CD4-positive, alpha-beta T cell (primary cell): ENCODE data around the gene NSFL1C. TPM values are rescaled to one million over a fixed set of nuclear protein-coding genes. Genes with fewer than 3 reads are reported as not detected.

Source experiments
- ATAC-seq: fragments of 200-7000 bp; cut with Tn5 transposase; one replicate; pipeline ENCODE4 v1.10.0; 2022; ENCODE audit warnings: mild to moderate bottlenecking; ENCODE audit not compliant: poor library complexity
- CTCF ChIA-PET: fragments of 350-600 bp; sonication (Branson Sonifier 250); formaldehyde crosslinking; loops from one replicate; lab custom pipeline; 2021; ENCODE audit warnings: antibody characterized with exemption, inconsistent platforms; lab: Charles Lee
- POLR2A ChIA-PET: fragments of 350-600 bp; sonication (Branson Sonifier 250); formaldehyde crosslinking; loops from one replicate; lab custom pipeline; 2021; ENCODE audit warnings: antibody characterized with exemption, inconsistent platforms; lab: Charles Lee
- DNase-seq, 14 experiments: peaks; one replicate each; pipeline ENCODE4 v3.0.0-alpha.2; 2013 to 2020; ENCODE audit warnings: mixed read lengths in 2 of 14
- H3K27ac ChIP-seq, 2 donors: one replicate each; pipeline versions ENCODE4 v1.5.1 to v1.7.0; 2013; ENCODE audit warnings: low read length in 2 of 2, low read depth in 1 of 2, mild to moderate bottlenecking in 1 of 2
- H3K27me3 ChIP-seq, 2 experiments: 1 replicate in 1 of 2; 2 replicates in 1 of 2; pipeline versions ENCODE4 v1.6.1 to v1.7.0; 2013; ENCODE audit warnings: low read length in 2 of 2, control low read depth in 1 of 2, mild to moderate bottlenecking in 1 of 2, moderate library complexity in 1 of 2; ENCODE audit not compliant: insufficient read depth in 2 of 2, control insufficient read depth in 1 of 2
- H3K36me3 ChIP-seq: one replicate; pipeline ENCODE4 v1.6.1; 2013; ENCODE audit warnings: low read length, control low read depth; ENCODE audit not compliant: insufficient read depth
- H3K4me1 ChIP-seq: one replicate; pipeline ENCODE4 v1.6.1; 2013; ENCODE audit warnings: low read length, control low read depth; ENCODE audit not compliant: insufficient read depth
- H3K4me3 ChIP-seq: one replicate; pipeline ENCODE4 v1.5.1; 2013; ENCODE audit warnings: mild to moderate bottlenecking, low read length, moderate library complexity
- H3K9me3 ChIP-seq, 2 experiments: 1 replicate in 1 of 2; 2 replicates in 1 of 2; pipeline versions ENCODE4 v1.6.1 to v1.7.0; 2013; ENCODE audit warnings: low read length in 2 of 2, mild to moderate bottlenecking in 2 of 2, control low read depth in 1 of 2, moderate library complexity in 1 of 2; ENCODE audit not compliant: control insufficient read depth in 1 of 2, insufficient read depth in 1 of 2
- H3K27ac Mint-ChIP-seq: one replicate; pipeline ENCODE4 v1.8.0; 2020; ENCODE audit warnings: mixed read lengths
- H3K27me3 Mint-ChIP-seq: one replicate; pipeline ENCODE4 v1.8.0; 2021; ENCODE audit warnings: mixed read lengths
- H3K36me3 Mint-ChIP-seq: one replicate; pipeline ENCODE4 v1.8.0; 2021; ENCODE audit warnings: low read depth, mixed read lengths
- H3K4me1 Mint-ChIP-seq: one replicate; pipeline ENCODE4 v1.8.0; 2021; ENCODE audit warnings: low read depth, mixed read lengths
- H3K4me3 Mint-ChIP-seq: one replicate; pipeline ENCODE4 v1.8.0; 2020; ENCODE audit warnings: mild to moderate bottlenecking, mixed read lengths
- H3K9me3 Mint-ChIP-seq: one replicate; pipeline ENCODE4 v1.8.0; 2020; ENCODE audit warnings: mixed read lengths
- CTCF ChIP-seq: fragments of 200-600 bp; IDR thresholded peaks from one replicate; pipeline ENCODE4 v1.8.0; 2022; ENCODE audit warnings: antibody characterized with exemption, mild to moderate bottlenecking
- intact Hi-C, 2 experiments: fragments of 100-400 bp; cut with DNase I in 1 of 2; cut with micrococcal nuclease in 1 of 2; formaldehyde crosslinking; loops; one replicate each; pipeline versions ENCODE4 v1.15.1 to v1.9.0; 2023 to 2025; cut with DNase I, micrococcal nuclease
- total RNA-seq, 174 experiments: library from RNA in 2 of 174; stranded (reverse) in 2 of 174; gene quantifications; one replicate each; pipeline ENCODE4 v1.2.3 and lab custom pipeline; 2021 to 2026

Gene NSFL1C
- total RNA-seq, 2 experiments from 2014 or later: 53.2 to 53.4 TPM

DNA sequence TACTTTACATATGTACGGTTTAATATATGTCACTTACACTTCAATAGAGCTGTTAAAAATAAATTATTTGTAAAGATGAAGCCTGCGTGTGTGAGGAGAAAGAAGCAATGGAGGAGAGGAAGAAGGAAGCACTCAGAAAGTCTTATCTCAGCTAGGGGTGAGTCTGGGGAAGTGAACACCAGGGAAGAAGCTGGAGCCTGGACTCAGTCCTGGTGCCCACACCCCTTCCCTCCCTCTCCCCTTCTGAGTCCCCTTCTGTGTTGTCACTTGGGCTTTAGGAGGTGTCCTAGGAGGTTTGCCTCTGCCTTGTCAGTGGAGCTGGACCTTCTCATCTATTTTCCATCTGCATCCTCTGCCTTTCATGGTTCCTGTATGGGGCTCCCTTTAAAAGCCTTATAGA, 22.7 kb upstream of the NSFL1C start:
- H3K27me3 ChIP-seq: no peaks in the 10 kb centered on the region
- no peak overlapping the region for H3K27ac ChIP-seq
- Mint-ChIP-seq H3K4me1 (peaks cover 6% of the 10 kb centered on the region), H3K27ac (no peak overlapping the region), H3K9me3 (no peaks in the 10 kb centered on the region), H3K27me3 (peaks cover 52% of the 10 kb centered on the region), H3K4me3 (no peak overlapping the region), H3K36me3 (no peaks in the 10 kb centered on the region)
- ATAC-seq (no peak), DNase-seq (no peak)
- no peaks in the 10 kb centered on the region for H3K4me1 ChIP-seq
- peak overlapping the region; percentile 19 for H3K4me3 ChIP-seq
- H3K36me3 ChIP-seq: no peaks in the 10 kb centered on the region
- no peak for TF ChIP-seq CTCF
- intact Hi-C loops: no loop called here
- POLR2A ChIA-PET: interaction anchor here (0.8 kb wide), 1 partner anchor 19 kb away, joined by 3 read pairs; no protein-coding TSS in a partner anchor
- H3K9me3 ChIP-seq: no peaks in the 10 kb centered on the region
- CTCF ChIA-PET: interaction anchor here (1.6 kb wide), 1 partner anchor 14 kb away, joined by 8 read pairs; no protein-coding TSS in a partner anchor

DNA sequence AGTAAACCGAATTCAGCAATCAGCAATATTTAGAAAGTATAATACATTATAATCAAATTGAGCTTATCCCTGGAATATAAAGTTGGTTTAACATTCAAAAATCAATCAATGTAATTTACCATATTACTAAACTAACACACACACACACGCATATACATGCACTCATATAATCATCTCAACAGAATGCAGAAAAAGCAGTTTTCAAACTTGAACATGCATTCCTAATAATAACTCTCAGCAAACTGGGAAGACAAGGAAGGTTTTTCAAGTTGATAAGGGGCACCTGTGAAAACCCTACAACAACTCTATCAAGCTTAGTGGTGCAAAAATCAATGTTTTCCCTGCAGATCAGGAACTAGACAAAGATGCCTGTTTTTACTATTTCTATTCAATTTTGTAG, 19.9 kb upstream of the NSFL1C start:
- Mint-ChIP-seq H3K27ac (no peak overlapping the region), H3K9me3 (no peaks in the 10 kb centered on the region), H3K4me1 (peaks cover 4% of the 10 kb centered on the region), H3K4me3 (no peak overlapping the region), H3K36me3 (no peaks in the 10 kb centered on the region), H3K27me3 (peaks cover 74% of the 10 kb centered on the region)
- ATAC-seq: no peak
- intact Hi-C loops: no loop called here
- Histone ChIP-seq H3K36me3 (no peaks in the 10 kb centered on the region), H3K27me3 (peaks cover 0 to 10% of the 10 kb centered on the region in 2 experiments), H3K4me1 (no peaks in the 10 kb centered on the region), H3K9me3 (no peaks in the 10 kb centered on the region), H3K4me3 (no peak overlapping the region), H3K27ac (no peak overlapping the region)
- ChIA-PET CTCF (interaction anchor here (1.2 kb wide), 1 partner anchor 17 kb away, joined by 3 read pairs; no protein-coding TSS in a partner anchor), POLR2A (no interaction called here)
- no peak for DNase-seq
- no peak for TF ChIP-seq CTCF

- intact Hi-C loops: no loop called here
- H3K27me3 ChIP-seq: peaks cover 0 to 10% of the 10 kb centered on the region in 2 experiments
- ATAC-seq (no peak), DNase-seq (no peak)
- Mint-ChIP-seq H3K9me3 (no peaks in the 10 kb centered on the region), H3K27ac (no peak overlapping the region), H3K27me3 (peaks cover 66% of the 10 kb centered on the region), H3K4me3 (no peak overlapping the region), H3K36me3 (no peaks in the 10 kb centered on the region), H3K4me1 (no peaks in the 10 kb centered on the region)
- ChIA-PET CTCF (no interaction called here), POLR2A (no interaction called here)
- H3K4me1 ChIP-seq: no peaks in the 10 kb centered on the region
- H3K9me3 ChIP-seq: no peaks in the 10 kb centered on the region
- no peaks in the 10 kb centered on the region for H3K36me3 ChIP-seq
- no peak for TF ChIP-seq CTCF
- no peak overlapping the region for H3K4me3 ChIP-seq
- H3K27ac ChIP-seq: no peak overlapping the region
Observed at GRCh38 chr20:1484438-1485116, 17.9 kb upstream of the NSFL1C start.
